HG02885 (cell line): ENCODE data around the gene PRICKLE1.
A peak's percentile ranks its signal among the peaks of the same experiment; 100 is the strongest.

Source experiments
- ATAC-seq: cut with Tn5 transposase; IDR thresholded peaks from one replicate; pipeline ENCODE4 v1.9.1; 2021; ENCODE audit warnings: mild to moderate bottlenecking; ENCODE audit not compliant: unreplicated experiment, poor library complexity

PRICKLE1 gene

GRCh38 chr12:42468921-42469320 is 120.6 kb downstream of the PRICKLE1 start:
- ATAC-seq = peak; percentile 1

- no peak for ATAC-seq
Measured at GRCh38 chr12:42468341-42468821, 121.2 kb downstream of the PRICKLE1 start.

GRCh38 chr12:42463671-42464070 is 125.9 kb downstream of the PRICKLE1 start:
- ATAC-seq = no peak

- ATAC-seq = no peak
Measured at GRCh38 chr12:42462486-42462885, 127.1 kb downstream of the PRICKLE1 start.

- no peak for ATAC-seq
Measured at GRCh38 chr12:42459336-42459847, 130.2 kb downstream of the PRICKLE1 start.

- no peak for ATAC-seq
Measured at GRCh38 chr12:42458575-42458974, 131.0 kb downstream of the PRICKLE1 start.

- no peak for ATAC-seq
Measured at GRCh38 chr12:42450248-42450647, 139.3 kb downstream of the PRICKLE1 start.

- ATAC-seq = no peak
Measured at GRCh38 chr12:42448841-42449240, 140.7 kb downstream of the PRICKLE1 start.

- no peak for ATAC-seq
Measured at GRCh38 chr12:42447371-42447786, 142.2 kb downstream of the PRICKLE1 start.

GRCh38 chr12:42446761-42447160 is 142.8 kb downstream of the PRICKLE1 start:
- no peak for ATAC-seq

GRCh38 chr12:42445891-42446290 is 143.7 kb downstream of the PRICKLE1 start:
- ATAC-seq = no peak

- ATAC-seq = no peak
Measured at GRCh38 chr12:42444192-42444943, 145.2 kb downstream of the PRICKLE1 start.

- no peak for ATAC-seq
Measured at GRCh38 chr12:42442888-42443287, 146.7 kb downstream of the PRICKLE1 start.

GRCh38 chr12:42442311-42442759 is 147.2 kb downstream of the PRICKLE1 start:
- ATAC-seq = no peak

GRCh38 chr12:42440608-42441007 is 148.9 kb downstream of the PRICKLE1 start:
- ATAC-seq = no peak

GRCh38 chr12:42432517-42433140 is 156.9 kb downstream of the PRICKLE1 start:
- ATAC-seq = no peak

- no peak for ATAC-seq
Measured at GRCh38 chr12:42428850-42429249, 160.7 kb downstream of the PRICKLE1 start.

- no peak for ATAC-seq
Measured at GRCh38 chr12:42426746-42427145, 162.8 kb downstream of the PRICKLE1 start.

- peak; percentile 64 for ATAC-seq
Measured at GRCh38 chr12:42422785-42423184, 166.8 kb downstream of the PRICKLE1 start.

- peak; percentile 96 for ATAC-seq
Measured at GRCh38 chr12:42421844-42422779, 167.4 kb downstream of the PRICKLE1 start.
